Endothelial cell of hepatic sinusoid (primary cell): ENCODE measurements around the gene PDCD1LG2.

Experiments used
- in situ Hi-C: cut with HindIII; loops from 2 replicates; pipeline ENCODE4 v1.10.0; 2017; ENCODE audit warnings: low sequenced_read_pairs

PDCD1LG2 gene

GRCh38 chr9:5596173-5596572 is 85.8 kb downstream of the PDCD1LG2 start:
- in situ Hi-C loops = no loop called here

DNA sequence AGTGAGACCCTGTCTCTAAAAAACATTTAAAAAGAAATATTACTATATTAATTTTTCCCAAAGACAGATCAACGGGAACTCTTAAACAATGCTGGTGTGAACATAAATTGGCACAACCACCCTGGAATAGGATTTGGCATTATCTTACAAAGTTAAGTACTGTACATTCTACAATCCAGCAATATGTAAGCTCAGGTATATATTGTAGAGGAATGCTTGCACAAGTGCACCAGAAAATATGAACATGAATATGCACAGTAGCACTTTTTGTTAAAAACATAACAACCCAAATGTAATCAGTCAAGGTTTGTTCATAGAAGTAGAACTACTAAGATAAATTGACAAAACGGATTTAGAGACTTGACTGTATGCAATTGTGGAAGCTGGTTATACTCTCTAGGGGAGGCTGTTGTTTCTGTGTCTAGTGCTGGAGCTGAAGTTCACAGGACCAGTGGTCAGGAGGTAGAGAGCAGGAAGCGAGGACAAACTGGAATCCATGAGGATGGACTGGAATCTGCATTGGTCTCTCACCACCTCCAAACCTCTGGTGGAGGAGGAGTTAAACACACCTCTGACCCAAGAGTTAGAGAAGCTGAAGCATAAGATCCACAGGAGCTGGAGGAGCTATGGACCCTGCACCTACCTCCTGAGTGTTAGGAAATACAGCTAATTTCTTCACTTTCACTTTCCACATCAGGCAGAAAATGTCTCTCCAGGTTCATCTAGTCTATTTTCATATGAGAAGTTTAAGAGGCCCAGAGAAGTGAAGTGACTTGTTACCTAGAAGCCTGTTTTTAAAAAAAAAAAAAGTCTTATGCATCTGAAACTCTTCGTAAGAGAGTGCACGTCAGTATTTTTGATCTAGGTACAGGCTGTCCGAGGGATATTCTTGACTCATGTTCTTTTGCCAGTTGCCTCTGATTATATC is 98.2 kb downstream of the PDCD1LG2 start:
- in situ Hi-C loops = loop anchor here (5.0 to 10.0 kb wide), 2 partner anchors 421 to 854 kb away; partner anchors contain the start of gene INSL6

DNA sequence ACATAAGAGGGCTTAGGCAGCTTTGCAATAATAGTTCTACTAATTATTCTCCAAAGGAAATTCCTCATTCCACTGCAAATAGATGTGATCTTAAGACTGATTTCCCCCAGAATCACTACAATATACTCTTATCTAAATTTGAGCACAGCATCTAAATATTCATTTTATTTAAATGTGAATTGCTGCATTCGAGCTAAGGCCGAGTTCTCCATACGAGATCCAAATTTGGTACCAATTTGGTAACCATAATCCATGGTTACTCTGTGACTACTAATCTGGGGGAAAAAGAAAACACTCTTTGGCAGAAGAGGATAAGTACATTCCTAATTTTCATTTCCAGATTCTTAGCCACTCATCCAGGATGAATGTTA is 98.9 kb downstream of the PDCD1LG2 start:
- in situ Hi-C loops = loop anchor here (5.0 to 10.0 kb wide), 2 partner anchors 422 to 854 kb away; partner anchors contain the start of gene INSL6

GRCh38 chr9:5610491-5610890 is 100.2 kb downstream of the PDCD1LG2 start:
- in situ Hi-C loops = no loop called here

DNA sequence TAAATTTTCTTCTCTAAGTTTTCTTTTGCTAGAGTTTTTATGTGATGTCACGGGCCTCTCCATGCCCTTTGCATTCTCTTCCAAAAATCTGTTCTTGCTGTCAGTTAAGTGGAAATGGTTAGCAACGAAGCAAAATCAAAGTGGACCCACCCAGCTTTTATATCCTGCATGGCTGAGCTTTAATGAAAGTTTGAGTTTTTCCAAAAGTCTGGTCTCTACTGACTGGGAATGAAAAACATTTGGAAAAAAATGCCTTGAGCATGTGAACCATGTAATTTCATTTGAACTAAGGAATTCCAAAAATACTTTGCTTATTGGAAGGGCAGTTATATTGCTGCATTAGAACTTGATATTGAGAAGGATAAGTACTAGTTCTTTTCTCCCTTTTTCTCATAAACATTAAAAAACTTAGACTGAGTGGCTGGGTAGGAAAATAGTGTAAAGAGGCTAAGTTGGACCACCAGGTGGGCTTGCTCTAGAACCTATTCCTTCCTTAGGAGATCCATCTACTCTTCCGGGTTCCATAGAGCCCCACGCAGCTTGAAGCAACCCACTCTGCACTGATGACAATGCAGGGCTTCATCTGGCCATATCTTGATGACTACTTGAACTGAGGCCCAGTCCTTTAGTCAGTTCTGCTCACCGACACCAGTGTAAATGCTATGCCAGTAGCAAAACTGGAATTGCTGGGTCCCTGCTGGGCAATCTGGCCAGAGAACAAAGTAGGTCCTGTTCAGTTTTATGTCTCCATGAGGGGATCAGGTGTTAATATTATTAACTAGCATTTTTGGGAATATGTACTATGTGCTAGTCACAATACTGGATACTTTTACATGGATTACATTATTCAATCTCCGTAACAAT is 101.2 kb downstream of the PDCD1LG2 start:
- in situ Hi-C loops = no loop called here

DNA sequence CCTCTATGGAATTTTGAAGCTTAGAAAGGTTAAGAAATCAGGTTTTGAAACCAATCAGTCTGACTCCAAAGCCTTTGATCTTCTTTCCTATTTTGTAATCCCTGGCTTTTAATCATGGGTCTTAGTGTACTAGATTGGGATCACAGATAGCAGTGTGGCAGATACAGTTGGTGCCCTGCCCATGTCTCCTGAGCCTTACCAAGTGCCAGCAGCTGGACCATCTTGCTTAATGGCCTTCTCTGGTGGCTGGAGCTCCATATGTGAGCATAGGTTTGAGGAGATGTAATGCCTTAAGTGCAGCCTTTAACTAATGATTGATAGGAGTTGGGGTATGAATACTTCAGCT is 101.8 kb downstream of the PDCD1LG2 start:
- in situ Hi-C loops = no loop called here

- in situ Hi-C loops = no loop called here
Measured at GRCh38 chr9:5614192-5614591, 103.9 kb downstream of the PDCD1LG2 start.

- in situ Hi-C loops = no loop called here
Measured at GRCh38 chr9:5614985-5615384, 104.7 kb downstream of the PDCD1LG2 start.

GRCh38 chr9:5617749-5618148 is 107.4 kb downstream of the PDCD1LG2 start:
- in situ Hi-C loops = no loop called here

- in situ Hi-C loops = loop anchor here (5.0 kb wide), 1 partner anchor 53 kb away; no protein-coding TSS in a partner anchor
Measured at GRCh38 chr9:5620494-5620893, 110.2 kb downstream of the PDCD1LG2 start.
